GM12801 (cell line): ENCODE results near the gene UBE2O.

Experiments
- CTCF ChIP-seq: IDR thresholded peaks from one replicate; pipeline ENCODE4 v1.5.1; 2011; ENCODE audit warnings: control low read depth; ENCODE audit not compliant: insufficient read length; ENCODE audit errors: extremely low read depth

Gene UBE2O

GRCh38 chr17:76405607-76405966 is 47.4 kb downstream of the UBE2O start:
- no peak for TF ChIP-seq CTCF

GRCh38 chr17:76404976-76405563 is 47.9 kb downstream of the UBE2O start:
- no peak for TF ChIP-seq CTCF

- TF ChIP-seq CTCF: no peak
Observed at GRCh38 chr17:76404256-76404655, 48.7 kb downstream of the UBE2O start.

GRCh38 chr17:76402711-76403110 is 50.2 kb downstream of the UBE2O start:
- no peak for TF ChIP-seq CTCF

DNA sequence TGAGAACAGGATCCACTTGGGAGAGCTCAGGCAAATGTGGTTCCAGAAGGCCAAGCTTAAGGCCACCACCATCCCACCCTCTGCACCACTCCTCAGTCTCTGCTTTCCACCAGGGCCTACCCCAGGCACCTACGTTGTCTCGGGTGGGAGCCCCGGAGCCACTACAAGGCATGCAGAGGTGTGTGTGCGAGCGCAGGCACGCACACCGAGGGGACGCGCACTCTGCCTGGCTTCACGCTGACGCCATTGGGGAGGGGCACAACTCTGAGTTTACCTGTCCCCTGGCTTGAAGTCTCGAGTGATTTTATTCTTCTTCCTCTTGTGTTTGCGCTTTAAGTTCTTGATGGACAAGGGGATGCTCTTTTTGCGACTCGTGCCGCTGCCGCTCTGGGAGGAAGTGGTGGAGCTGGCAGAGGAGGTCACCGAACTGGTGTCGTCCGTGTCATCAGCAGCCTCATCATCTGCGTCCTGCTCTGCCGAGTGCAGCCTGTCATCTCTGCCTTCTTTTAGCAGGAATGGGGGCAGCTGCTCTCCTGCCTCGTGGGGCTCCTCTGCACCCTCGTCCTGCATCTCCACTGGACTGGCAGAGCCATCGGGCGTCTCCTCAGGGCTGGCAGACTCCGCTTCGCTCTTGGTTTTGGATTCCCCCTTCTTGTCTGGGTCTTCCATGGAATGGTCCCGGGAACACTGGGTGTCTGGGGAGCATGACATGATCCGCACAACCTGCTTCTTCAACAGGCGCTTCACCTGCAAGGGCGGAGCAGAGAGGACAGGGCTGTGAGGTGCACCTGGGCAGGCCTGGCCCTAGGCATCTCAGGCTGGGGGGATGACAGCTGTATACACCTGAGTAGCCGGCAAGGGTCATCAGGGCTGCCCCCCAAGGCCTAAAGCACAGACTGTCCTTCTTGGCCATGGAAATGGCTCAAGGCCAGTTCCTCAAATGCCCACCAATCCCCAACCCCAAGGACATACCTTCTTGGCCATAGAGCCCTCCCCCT is 53.5 kb downstream of the UBE2O start:
- no peak for TF ChIP-seq CTCF

DNA sequence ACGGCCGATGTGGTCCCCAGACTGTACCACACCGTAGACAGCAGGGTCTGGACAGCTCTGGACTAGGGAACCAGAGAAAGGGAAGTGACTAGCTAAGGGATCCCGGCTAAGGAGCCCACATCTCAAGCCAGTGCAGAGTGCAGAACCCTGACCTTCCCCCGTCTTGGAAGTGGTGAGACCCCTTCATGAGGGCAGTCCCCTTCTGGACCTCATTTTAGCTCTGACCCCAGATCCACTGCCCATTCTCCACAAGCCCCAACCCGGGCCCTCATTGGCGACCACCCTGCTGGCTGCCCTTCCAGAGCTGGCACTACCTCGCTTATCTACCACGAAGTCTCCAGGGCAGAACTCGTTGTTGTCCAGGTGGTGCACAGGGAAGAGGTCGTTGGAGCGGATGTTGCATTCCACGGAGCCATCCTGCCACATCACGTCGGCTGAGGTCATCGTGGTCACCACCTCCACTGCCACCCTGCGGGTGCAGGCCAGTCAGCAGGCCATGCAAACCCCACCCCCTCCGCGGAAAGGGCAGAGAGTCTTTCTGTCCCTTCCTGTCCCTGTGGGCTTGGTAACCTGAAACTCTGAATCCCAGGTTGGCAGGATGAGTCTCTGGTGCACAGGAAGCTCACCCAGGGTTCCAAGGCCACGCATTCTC is 54.3 kb downstream of the UBE2O start:
- no peak for TF ChIP-seq CTCF
